Measurements from ENCODE around the gene TBC1D16. TPM values are rescaled to one million over a fixed set of nuclear protein-coding genes. Genes with fewer than 3 reads are reported as not detected.

The TBC1D16 gene
- total and polyA plus RNA-seq, 7 donors: 1.7 to 11.4 (median 6.5) TPM

- peak in 1 of 2 donors; percentile 55 for DNase-seq
- WGBS, 3 donors: 55 to 76% (median 57%) methylated on average over 15 of the region's 15 CpGs
- peak; percentile 14 to 42 (median 22) for ATAC-seq
- intact Hi-C loops (cut with DNase I): no loop called here
- peak overlapping the region; percentile 54 for H3K4me3 ChIP-seq
- H3K36me3 ChIP-seq (ENCODE audit: insufficient read depth in 1 of 2, low read depth in 1 of 2): no peaks in the 10 kb centered on the region
- peaks cover 15% of the 10 kb centered on the region for H3K4me1 ChIP-seq
- TF ChIP-seq CTCF (IDR thresholded peaks at IDR 0.05): no peak
- H3K9me3 ChIP-seq: no peaks in the 10 kb centered on the region
- H3K27me3 ChIP-seq (ENCODE audit: insufficient read depth in 3 of 3, low read length in 2 of 3): no peaks in the 10 kb centered on the region
- H3K27ac ChIP-seq: peak overlapping the region; percentile 73
Observed at GRCh38 chr17:80070375-80071115, 34.9 kb upstream of the TBC1D16 start.

- intact Hi-C loops (cut with DNase I): no loop called here
- TF ChIP-seq CTCF (IDR thresholded peaks at IDR 0.05): no peak
- Histone ChIP-seq H3K36me3 (ENCODE audit: insufficient read depth in 1 of 2, low read depth in 1 of 2) (no peaks in the 10 kb centered on the region), H3K4me3 (no peak overlapping the region), H3K4me1 (peaks cover 15% of the 10 kb centered on the region), H3K27ac (no peak overlapping the region), H3K27me3 (ENCODE audit: insufficient read depth in 3 of 3, low read length in 2 of 3) (no peaks in the 10 kb centered on the region), H3K9me3 (no peaks in the 10 kb centered on the region)
- WGBS, 3 donors: 48 to 59% (median 48%) methylated on average over 23 of the region's 23 CpGs
- DNase-seq (peak; percentile 57 to 58), ATAC-seq (peak in 2 of 4 donors; percentile 12 to 23)
Observed at GRCh38 chr17:80068301-80069222, 32.9 kb upstream of the TBC1D16 start.

GRCh38 chr17:80067393-80067986, 31.8 kb upstream of the TBC1D16 start:
- 93 to 95% (median 94%) methylated on average over 31 of the region's 31 CpGs for WGBS, 3 donors
- TF ChIP-seq CTCF (IDR thresholded peaks at IDR 0.05): no peak
- DNase-seq (no peak), ATAC-seq (no peak)
- Histone ChIP-seq H3K9me3 (no peaks in the 10 kb centered on the region), H3K27ac (no peak overlapping the region), H3K36me3 (ENCODE audit: insufficient read depth in 1 of 2, low read depth in 1 of 2) (no peaks in the 10 kb centered on the region), H3K27me3 (ENCODE audit: insufficient read depth in 3 of 3, low read length in 2 of 3) (no peaks in the 10 kb centered on the region), H3K4me3 (no peak overlapping the region), H3K4me1 (peaks cover 15% of the 10 kb centered on the region)
- intact Hi-C loops (cut with DNase I): no loop called here

GRCh38 chr17:80065478-80066170, 30.0 kb upstream of the TBC1D16 start:
- intact Hi-C loops (cut with DNase I): no loop called here
- no peak for ATAC-seq
- Histone ChIP-seq H3K9me3 (no peaks in the 10 kb centered on the region), H3K27ac (no peak overlapping the region), H3K27me3 (ENCODE audit: insufficient read depth in 3 of 3, low read length in 2 of 3) (no peaks in the 10 kb centered on the region), H3K4me1 (peaks cover 8% of the 10 kb centered on the region), H3K4me3 (no peak overlapping the region), H3K36me3 (ENCODE audit: insufficient read depth in 1 of 2, low read depth in 1 of 2) (no peaks in the 10 kb centered on the region)
- WGBS, 3 donors: 77 to 87% (median 83%) methylated on average over 31 to 32 of the region's 32 CpGs
- no peak for DNase-seq
- TF ChIP-seq CTCF (IDR thresholded peaks at IDR 0.05): no peak
